D341Med (cell line): ENCODE measurements around the gene ANO4.
"Not testable (repeated sequence)": the region's sequence is repeated elsewhere in the genome, so short reads cannot be mapped to it uniquely, and the experiment has no call there.

ENCODE experiments used
- DNase-seq: peaks from one replicate; pipeline ENCODE4 v3.0.0; 2012; ENCODE audit warnings: low spot score

Gene ANO4

DNA sequence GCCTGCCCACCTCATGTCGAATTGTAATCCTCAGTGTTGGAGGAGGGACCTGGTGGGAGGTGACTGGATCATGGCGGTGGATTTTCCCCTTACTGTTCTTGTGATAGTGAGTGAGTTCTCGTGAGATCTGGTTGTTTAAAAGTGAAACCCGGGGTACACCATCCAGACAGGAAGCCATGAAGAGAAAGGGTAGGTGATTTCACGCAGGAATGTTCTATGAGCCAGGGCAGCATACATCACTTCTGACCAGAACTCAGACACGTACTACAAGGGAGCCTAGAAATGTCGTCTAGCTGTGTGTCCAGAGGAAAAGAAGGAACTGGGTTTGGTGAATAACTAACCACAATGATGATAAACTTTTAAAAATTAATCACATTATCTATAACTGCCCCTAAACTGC is 80.6 kb downstream of the ANO4 start:
- DNase-seq, result no peak

DNA sequence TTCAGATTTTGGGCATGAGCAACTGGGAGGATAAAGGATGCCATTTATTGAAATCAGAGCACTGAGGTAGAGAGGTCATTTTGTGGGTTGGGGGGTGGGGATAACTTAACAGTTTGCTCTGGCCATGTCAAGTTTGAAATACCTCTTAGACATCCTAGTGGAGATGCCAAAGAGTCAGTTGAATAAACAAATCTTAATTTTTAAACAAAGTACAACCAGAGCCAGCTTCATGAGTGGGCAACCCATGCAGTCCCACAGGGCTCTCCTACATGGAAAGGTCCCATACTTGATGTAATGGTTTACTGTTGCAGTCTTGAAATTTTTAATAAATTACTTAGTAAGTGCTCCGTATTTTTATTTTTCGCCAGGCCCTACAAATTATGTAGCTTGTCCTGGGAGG is 81.2 kb downstream of the ANO4 start:
- DNase-seq, result no peak

DNA sequence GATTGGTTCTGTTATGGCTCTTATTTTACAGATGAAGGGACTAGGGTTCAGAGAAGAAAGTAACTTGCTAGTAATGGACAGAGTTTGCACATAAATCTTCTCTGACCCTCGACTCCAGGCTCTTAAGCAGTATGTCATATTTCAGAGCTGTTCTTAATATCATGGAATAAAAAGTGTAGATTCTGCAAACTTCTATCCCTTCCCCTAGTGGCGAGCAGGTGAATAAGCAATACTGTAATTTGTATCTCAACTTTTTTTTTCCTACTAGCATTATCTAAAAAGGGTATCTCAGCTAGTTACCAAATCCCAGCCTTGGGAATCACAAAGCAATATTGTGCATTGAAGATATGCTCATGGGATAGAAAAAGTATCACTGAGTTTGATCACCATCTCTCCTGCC is 83.2 kb downstream of the ANO4 start:
- no peak for DNase-seq

DNA sequence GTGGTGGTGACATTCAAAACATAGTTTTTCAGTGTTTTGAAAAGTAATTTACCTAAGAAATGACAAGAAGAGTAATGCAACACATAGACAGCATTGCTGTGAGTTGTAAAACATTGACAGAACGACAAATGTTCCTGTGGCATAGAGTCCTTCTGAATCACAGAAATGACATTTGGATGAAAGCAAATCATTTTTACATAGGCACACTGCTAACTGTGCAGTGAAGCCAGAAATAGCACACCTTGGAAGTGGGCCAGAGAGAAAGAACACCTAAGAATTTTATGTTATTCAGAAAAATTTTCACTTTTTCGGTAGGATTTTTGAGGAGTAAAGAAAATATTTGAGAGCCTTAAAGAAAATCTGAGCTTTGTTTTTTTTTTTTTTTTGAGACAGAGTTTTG is 100.6 kb downstream of the ANO4 start:
- no peak for DNase-seq

DNA sequence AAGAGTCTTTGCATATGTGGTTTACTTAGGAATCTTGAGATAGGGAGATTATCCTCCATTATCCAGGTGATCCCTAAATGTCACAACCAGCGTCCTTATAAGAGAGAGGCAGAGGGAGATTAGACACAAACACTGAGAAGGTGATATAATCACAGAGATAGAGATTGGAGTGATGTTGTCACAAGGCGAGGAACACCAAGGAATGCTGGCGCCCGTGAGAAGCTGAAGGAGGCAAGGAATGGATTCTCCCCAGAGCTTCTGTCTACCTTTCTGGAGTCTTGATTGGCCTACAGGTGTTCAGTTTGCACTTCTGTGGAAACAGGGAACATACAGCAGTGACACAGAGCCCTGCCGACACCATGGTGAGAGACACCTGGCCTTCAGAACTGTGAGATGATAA is 101.6 kb downstream of the ANO4 start:
- no peak for DNase-seq

DNA sequence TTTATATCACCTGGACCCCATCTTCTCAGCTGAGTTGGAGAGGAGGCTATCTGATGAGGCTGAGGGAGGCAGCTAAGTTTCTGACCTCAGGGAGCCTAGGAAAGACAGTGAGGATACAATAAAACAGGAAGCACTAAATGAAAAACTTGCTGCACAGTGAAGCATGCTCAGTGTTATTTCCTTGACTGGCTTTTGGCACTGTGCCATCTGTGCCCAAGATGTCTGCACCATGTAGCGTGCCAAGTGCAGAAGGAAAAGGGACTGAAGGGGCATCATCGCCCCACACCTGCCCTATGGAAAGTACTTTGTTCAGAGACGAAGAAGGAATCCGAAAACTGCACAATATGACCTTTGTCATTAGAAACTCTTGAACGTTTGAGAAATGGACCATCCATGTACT is 102.7 kb downstream of the ANO4 start:
- DNase-seq, result no peak

DNA sequence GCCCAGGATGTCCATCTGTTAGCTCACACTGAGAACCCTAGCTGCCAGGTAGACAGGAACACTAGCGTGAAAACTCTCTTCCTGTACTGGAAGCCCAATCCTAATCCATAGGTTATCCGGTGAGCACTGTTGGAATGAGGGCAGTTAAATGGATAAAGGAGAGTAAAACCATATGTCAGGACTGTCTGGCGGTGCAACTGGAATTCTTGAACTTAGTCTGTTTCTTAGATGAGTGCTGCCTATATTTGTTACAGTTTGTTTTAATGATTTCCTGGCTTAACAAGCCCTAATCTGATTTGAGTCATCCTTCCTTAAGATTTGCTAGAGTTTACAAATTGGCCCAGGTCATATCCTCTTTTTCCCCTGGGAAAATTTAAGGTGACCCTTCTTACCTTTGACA is 104.7 kb downstream of the ANO4 start:
- DNase-seq, result no peak

DNA sequence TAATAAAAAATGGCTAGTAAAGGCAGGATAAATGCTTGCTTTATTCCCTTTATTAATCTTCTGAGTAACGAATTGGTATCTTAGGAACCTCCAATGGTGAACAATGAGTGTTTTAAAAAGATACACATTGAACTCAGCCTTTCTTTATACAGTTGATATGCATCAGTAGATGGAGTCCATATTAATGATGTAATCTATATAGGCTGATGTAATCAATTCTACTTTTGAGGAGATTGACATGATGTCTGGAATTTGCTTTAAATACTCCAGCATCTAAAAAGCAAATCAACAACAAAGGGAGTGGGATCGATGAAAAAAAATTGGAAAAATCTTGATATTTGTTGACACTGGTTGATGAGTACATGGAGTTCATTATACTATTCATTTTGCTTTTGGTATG is 106.2 kb downstream of the ANO4 start:
- DNase-seq, result no peak

DNA sequence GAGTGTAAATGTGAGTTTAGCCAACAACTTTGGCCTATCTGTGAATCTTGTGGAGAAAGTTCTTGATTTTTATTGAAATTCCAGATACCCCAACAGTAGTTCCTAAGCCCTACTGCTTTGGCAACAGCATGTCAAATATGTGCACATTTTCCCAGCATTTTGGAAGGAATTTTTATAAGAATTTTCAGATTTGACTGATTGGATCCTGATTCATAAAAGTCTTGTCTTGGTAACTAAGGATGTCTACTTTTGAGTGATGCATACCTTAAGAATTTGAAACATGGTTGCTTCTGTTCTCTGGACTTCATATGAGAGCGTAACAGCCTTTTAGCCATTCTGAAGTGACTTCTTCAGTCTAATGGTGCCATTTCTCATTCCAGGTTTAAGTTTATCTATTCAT is 106.7 kb downstream of the ANO4 start:
- no peak for DNase-seq

DNA sequence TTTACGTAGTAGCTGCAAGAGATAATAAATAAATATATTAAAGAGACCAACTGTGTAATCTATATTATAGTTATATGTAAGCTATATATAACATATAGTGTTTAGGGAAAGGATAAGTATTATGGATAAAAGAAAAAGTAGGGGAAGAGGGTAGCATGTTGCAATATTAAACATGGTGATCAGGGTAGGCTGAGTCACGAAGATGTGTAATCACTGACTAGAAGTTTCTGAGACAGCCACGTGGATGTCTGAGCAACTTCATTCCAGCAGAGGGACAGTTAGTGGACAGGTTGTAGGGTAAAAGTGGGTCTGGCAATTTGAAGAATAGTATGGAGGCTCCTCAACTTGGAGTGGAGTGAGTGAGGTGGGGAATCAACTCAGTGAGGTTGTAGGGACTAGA is 109.7 kb downstream of the ANO4 start:
- no peak for DNase-seq

DNA sequence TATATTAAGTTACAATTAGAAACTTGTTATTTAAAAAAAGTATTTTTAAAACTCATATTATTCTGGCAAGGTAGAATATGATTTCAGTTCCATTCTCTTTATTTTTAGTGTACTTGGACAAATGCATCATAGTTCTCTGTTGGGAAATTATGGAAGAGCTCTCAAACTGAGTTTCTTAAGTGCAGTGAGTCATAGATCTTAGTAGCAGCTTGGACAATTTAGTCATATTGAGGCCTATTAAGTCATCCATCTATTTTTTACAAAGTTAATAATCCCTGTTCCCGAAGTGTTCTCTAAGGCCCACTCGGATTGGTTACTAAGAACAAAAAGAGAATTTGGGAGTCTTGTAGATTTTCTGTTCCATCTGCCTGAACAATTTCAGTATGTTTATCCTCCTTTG is 113.9 kb downstream of the ANO4 start:
- no peak for DNase-seq

DNA sequence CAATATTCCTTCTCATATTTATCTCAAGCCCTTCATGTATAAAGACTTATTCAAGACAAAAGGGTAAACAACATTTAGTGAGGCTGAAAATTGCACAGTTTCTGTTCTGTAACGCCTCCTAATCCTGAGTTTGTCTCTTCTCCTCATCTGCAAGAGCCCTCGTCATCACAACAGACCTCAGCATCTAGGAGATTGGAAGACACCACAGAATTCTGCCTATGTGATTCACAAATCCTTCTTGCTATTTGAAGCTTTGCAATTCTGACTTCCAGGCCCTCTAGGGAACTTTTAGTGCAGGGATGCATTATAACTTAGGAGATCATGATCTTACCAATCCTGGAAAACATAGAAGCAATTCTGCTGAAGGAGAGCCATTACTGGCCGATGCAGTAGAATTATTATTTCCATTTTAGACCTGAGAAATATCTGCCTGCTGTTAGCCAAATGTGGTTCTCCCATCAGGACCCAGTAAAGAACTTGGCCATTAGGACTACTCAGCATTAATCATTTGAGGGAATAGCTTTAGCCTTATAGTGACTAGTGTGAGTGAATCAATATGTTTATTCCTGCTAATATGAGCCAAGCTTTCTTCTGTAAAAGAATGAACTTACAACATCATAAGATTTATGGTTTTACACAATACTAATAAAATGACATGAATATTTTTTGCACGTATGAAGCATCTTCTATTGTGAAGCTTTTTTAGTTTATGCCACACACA is 119.5 kb downstream of the ANO4 start:
- no peak for DNase-seq

DNA sequence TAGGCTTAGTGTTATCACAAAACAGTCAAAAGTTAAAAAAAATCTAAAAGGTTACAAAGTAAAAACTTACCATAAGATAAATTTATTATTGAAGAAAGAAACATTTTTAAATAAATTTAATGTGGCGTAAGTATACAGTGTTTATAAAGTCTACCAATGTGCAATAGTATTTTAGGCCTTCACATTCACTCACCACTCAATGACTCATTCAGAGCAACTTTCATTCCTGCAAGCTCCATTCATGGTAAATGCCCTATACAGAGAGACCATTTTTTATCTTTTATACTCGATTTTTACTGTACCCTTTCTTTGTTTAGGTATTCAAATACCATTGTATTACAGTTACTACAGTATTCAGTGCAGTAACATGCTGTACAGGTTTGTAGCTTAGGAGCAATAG is 124.5 kb downstream of the ANO4 start:
- DNase-seq, result no peak

DNA sequence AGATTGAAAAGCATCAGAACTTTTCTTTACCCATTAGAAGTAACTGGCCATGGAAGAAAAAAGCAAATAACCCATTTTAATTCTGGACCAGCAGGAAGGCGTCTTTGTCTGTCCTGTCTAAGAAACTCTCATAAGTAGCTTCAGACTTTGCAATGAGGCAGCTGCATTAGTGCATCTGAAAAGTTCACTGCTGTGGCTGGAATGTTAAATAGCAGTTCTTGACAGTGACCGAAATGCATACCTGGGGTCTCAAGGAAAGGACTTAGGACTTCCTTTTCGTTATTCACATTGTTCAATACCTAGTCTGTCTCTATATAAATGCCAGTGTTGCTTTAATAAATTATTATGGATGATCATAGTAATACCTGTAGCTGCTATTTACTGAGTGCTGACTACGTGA is 125.9 kb downstream of the ANO4 start:
- no peak for DNase-seq

DNA sequence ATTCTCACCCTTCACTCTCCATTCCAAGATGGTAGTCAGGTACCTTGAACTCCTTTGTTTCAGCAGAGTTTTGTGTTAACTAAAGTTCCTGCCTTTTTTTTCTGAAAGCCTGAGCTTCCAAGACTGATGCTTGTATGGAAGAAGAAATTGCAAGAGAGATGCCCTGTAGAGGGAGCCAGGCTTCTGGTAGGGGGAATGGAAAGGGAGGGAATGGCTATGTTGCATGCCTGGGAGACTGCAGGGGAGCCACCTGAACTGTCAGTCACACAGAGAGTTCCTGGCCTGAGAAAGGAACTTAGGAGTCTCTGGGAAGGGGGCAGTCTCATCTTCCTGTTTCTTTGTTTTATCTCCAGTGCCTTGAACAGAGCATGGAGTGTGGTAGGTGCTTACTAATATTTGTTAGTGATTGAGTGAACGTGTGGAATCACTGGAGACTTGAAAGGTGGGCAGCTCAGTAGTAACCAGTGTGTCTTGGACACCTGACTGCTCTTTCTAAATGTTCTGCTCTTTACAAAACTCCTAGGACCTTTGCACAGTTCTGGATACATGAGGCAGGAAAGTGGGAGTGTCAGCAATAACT is 132.2 kb downstream of the ANO4 start:
- no peak for DNase-seq

DNA sequence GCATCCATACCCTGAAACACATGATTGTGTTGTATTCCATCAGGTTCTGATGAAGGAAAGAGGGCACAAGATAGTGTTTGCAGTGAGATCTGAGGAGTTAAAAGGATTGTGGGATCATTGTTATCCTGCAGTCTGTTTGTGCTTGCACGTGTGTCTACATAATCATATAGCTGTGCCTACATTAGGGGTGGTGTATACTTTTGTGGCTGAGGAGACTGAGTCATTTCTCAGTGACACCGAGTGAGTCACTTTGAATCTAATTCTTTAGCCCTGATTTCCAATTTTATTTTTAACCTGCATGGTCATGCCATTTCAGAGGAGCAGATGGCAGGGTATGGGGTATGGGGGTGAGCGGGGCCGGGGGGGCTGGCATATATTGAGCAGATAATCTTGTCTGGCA is 133.2 kb downstream of the ANO4 start:
- DNase-seq, result no peak

DNA sequence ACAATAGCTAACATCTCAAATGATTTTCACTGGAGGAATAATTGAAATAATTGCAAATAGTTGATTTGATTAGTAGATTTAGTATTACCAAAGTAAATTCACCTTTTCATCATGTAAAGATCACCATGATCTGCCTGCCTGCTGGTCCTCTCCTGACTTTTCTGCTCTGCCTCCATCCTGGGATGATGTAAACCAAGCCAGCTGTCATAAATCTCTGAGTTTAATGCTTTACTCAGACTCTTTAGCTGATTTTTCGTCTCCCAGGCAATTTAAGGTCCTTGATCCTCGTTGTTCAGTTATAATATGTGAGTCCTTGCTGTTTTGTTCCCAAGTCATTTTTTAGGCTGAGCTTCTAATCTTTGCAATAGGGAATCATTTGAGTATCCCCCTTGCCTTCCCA is 138.0 kb downstream of the ANO4 start:
- no peak for DNase-seq

DNA sequence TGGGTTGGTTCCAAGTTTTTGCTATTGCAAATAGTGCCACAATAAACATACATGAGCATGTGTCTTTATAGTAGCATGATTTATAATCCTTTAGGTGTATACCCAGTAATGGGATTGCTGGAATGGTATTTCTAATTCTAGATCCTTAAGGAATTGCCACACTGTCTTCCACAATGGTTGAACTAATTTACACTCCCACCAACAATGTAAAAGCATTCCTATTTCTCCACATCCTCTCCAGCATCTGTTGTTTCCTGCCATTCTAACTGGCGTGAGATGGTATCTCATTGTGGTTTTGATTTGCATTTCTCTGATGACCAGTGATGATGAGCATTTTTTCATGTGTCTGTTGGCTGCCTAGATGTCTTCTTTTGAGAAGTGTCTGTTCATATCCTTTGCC is 139.0 kb downstream of the ANO4 start:
- DNase-seq, result not testable (repeated sequence)

DNA sequence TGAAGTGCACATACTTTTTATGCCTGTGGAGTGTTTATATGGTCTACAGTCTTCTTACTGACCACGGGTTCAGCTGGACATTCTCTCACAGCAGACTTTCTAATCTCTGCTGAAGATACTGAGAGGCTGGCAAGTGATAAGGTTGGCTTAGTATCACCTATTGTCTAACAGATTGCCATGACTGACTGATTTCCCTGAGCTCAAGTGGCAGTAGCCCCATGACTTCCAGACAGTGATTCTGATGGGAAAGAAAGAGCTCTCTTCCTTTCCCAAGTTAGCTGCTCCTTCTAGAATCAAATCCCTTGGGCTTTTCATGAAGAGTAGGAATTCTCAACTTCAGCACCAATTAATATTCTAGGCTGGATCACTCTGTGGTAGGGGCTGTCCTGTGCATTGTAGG is 141.4 kb downstream of the ANO4 start:
- DNase-seq, result no peak

DNA sequence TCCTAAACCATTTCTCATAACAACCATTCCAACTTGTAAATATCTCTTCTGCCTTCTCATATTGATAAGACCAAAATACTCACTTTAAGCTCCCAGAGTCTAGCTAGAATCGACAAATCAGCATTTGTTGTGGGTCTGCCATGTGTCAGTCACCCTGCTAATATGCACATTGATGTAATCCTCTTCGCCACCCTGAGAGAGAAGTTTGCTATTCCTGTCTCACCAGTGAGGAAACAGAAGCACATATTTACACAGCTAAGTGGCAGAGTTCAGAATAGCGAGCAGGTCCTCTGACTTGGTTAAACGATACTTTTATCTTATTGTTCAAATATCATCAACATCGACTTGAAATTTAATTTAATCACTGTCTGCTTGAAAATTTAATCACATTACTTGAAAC is 142.1 kb downstream of the ANO4 start:
- DNase-seq, result no peak

DNA sequence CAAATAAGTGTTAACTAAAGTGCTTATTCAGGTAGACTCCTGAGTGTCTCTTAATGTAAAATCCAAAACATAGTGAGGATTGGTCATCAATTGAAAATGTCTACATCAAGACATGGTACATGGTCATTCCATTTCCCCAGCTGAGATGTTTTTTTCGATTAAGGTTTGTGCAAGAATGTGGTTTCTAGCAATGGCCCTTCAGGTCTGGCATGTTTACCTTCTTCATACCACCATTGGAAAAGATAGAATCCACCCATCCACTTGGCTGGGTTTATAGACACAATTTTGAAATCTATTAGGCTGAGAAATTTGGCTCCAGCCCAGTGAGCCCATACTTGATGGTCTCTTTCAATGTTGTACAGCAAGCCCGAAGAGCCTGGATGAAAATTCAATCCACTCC is 145.9 kb downstream of the ANO4 start:
- DNase-seq, result no peak

DNA sequence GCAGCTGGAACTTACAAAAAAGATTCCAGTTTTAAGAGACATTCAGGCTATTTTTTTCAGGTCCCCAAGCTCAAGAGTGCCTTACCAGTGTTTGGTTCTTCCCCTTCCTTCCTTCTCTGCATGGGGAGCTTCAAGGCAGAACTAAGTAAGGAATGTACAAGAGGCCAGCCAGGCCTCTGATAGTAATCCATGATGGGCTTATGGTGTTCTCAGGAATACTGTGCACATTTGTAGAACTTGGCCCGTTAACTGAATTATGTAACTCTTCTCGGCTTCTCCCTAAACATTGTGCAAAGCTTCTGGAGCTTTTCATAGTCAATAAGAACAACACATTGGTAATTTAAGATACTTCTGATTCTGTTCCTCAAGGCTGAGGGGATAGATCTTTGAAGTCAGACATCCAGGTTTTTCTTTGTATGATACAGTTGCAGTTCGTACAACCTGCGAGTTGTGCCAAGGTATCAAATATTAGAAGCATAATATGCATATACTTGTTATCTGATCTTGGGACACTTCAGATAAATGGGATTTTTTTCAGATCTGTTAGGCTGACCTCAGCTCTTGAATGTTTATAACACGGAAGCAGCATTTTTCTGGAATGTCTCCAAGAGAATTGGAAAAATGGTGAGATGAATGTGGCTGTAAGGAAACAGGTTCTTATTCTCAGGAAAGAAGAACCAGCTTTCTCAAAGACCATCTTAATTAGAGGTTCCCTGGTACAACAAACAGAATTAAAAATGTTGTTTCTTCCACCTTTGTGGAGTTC is 148.6 kb downstream of the ANO4 start:
- no peak for DNase-seq

DNA sequence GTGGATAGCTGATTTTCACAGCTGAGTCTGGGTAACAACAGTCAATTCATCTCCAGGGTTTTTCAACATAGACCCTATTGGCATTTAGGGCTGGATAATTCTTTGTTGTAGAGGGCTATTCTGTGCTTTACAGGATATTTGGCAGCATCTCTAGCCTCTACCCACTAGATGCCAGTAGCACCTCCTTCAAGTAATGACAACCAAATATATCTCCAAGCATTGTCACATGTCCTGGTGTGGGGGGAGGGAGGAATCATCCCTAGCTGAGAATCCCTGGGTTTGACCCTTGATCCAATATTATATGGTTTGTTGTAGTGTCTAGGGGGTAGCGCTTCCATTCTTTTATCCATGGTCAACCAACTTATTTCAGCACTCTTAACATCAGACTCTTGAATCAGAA is 157.2 kb downstream of the ANO4 start:
- DNase-seq, result no peak

DNA sequence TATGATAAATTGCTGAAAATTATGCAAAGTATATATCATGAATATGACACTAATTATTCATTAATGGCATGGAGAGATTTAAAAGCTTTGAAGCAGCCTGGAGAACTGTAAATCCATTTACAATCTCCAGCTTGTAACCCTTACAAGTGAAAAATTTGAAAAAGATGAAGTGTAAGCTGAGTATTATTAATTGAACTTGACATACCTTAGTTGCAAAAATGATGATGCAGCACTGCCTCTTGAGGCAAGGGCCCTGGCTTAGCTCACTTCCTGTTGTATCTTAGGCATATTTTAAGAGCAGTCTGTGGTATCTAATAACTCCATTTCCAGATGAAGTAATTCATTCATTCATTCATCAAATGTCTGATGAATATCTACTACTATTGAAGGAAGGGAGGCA is 158.6 kb downstream of the ANO4 start:
- no peak for DNase-seq
